H1 (cell line): ENCODE measurements around the gene SRF. TPM values are rescaled to one million over a fixed set of nuclear protein-coding genes. Genes with fewer than 3 reads are reported as not detected.
A peak's percentile ranks its signal among the peaks of the same experiment; 100 is the strongest.

Source experiments
- CTCF ChIA-PET: fragments of 300-600 bp; sonication (Branson Sonifier 250); formaldehyde crosslinking; loops from one replicate; lab custom pipeline; 2021; ENCODE audit not compliant: partially characterized antibody; lab: Charles Lee
- POLR2A ChIA-PET: fragments of 300-600 bp; sonication (Branson Sonifier 250); formaldehyde crosslinking; loops from one replicate; lab custom pipeline; 2021; ENCODE audit warnings: inconsistent platforms; ENCODE audit not compliant: partially characterized antibody; lab: Charles Lee
- DNase-seq, 2 experiments: peaks; one replicate each; pipeline versions ENCODE4 v3.0.0 to v3.0.0-alpha.2; 2010 to 2022; ENCODE audit warnings: low spot score in 2 of 2, low read depth in 1 of 2, mixed read lengths in 1 of 2
- FAIRE-seq: peaks from 2 replicates; lab custom pipeline; 2011; peaks lifted over from hg19 to GRCh38; lab: Jason Lieb, UNC
- H2AFZ ChIP-seq: 2 replicates; pipeline ENCODE4 v1.8.1; 2012; ENCODE audit warnings: low read length, inconsistent platforms
- H2AK5ac ChIP-seq: 2 replicates; pipeline ENCODE4 v1.6.1; 2013; ENCODE audit warnings: low read depth, low read length
- H2BK120ac ChIP-seq: replicated peaks from 2 replicates; pipeline ENCODE3; 2013; ENCODE audit warnings: low read depth, low read length, inconsistent platforms
- H2BK12ac ChIP-seq: 2 replicates; pipeline ENCODE4 v1.6.1; 2013; ENCODE audit warnings: low read depth, low read length
- H2BK15ac ChIP-seq: 2 replicates; pipeline ENCODE4 v1.6.1; 2013; ENCODE audit warnings: low read length
- H2BK20ac ChIP-seq: 2 replicates; pipeline ENCODE4 v1.6.1; 2013; ENCODE audit warnings: low read length
- H2BK5ac ChIP-seq: 2 replicates; pipeline ENCODE4 v1.6.1; 2013; ENCODE audit warnings: low read depth, low read length
- H3K14ac ChIP-seq: 2 replicates; pipeline ENCODE4 v1.6.1; 2013; ENCODE audit warnings: inconsistent platforms; ENCODE audit not compliant: insufficient read length
- H3K18ac ChIP-seq: 2 replicates; pipeline ENCODE4 v1.6.1; 2013; ENCODE audit warnings: low read length; ENCODE audit errors: extremely low read depth
- H3K23ac ChIP-seq: 2 replicates; pipeline ENCODE4 v1.6.1; 2013; ENCODE audit warnings: inconsistent platforms; ENCODE audit not compliant: insufficient read length
- H3K23me2 ChIP-seq: 2 replicates; pipeline ENCODE4 v1.6.1; 2013; ENCODE audit warnings: low read depth, low read length
- H3K27ac ChIP-seq: 2 replicates; pipeline ENCODE4 v1.6.1; 2011; ENCODE audit warnings: low read depth, low read length, inconsistent platforms
- H3K27me3 ChIP-seq, 4 experiments: replicated peaks in 1 of 4; 1 replicate in 1 of 4; 2 replicates in 3 of 4; pipeline versions ENCODE4 v1.6.1 to v1.8.1; 2011 to 2013; ENCODE audit warnings: low read length in 3 of 4, mild to moderate bottlenecking in 3 of 4, inconsistent platforms in 2 of 4, mixed read lengths in 2 of 4, moderate library complexity in 1 of 4; ENCODE audit not compliant: control insufficient read depth in 3 of 4, insufficient read depth in 3 of 4; ENCODE audit errors: extremely low read depth in 1 of 4
- H3K36me3 ChIP-seq, 4 experiments: 2 replicates each; pipeline versions ENCODE4 v1.6.1 to v1.8.1; 2011 to 2013; ENCODE audit warnings: mild to moderate bottlenecking in 4 of 4, low read length in 3 of 4, moderate library complexity in 2 of 4, control low read depth in 1 of 4, inconsistent platforms in 1 of 4; ENCODE audit not compliant: insufficient read depth in 4 of 4, control insufficient read depth in 2 of 4
- H3K4ac ChIP-seq: replicated peaks from 2 replicates; pipeline ENCODE3; 2013; ENCODE audit warnings: low read length, low read depth, mixed read lengths, inconsistent platforms; ENCODE audit not compliant: insufficient read length
- H3K4me1 ChIP-seq, 4 experiments: replicated peaks in 1 of 4; 1 replicate in 1 of 4; 2 replicates in 3 of 4; pipeline versions ENCODE4 v1.6.1 to v1.8.1; 2011 to 2013; ENCODE audit warnings: low read length in 3 of 4, inconsistent platforms in 2 of 4, mixed read lengths in 1 of 4; ENCODE audit not compliant: insufficient read depth in 4 of 4, control insufficient read depth in 3 of 4
- H3K4me2 ChIP-seq, 2 experiments: 2 replicates each; pipeline versions ENCODE4 v1.6.1 to v1.8.1; 2011 to 2013; ENCODE audit warnings: low read depth in 2 of 2, low read length in 2 of 2, control low read depth in 1 of 2, inconsistent platforms in 1 of 2, mild to moderate bottlenecking in 1 of 2; ENCODE audit not compliant: insufficient read depth in 1 of 2
- H3K4me3 ChIP-seq, 4 experiments: fragments of 200-600, 300-600 bp in 1 of 4; sonication (generic), shearing (Covaris generic), sonication (Bioruptor Twin) in 1 of 4; 2 replicates each; pipeline versions ENCODE4 v1.5.1 to v1.8.1; 2011 to 2016; ENCODE audit warnings: low read length in 4 of 4, low read depth in 3 of 4, control low read depth in 2 of 4, inconsistent platforms in 2 of 4, mild to moderate bottlenecking in 2 of 4, mixed read lengths in 1 of 4, moderate library complexity in 1 of 4; ENCODE audit not compliant: insufficient read depth in 2 of 4; ENCODE audit errors: extremely low read depth in 1 of 4
- H3K56ac ChIP-seq: replicated peaks from 2 replicates; pipeline ENCODE3; 2013; ENCODE audit warnings: low read depth, mild to moderate bottlenecking, mixed read lengths, low read length, inconsistent platforms; ENCODE audit not compliant: insufficient read length
- H3K79me1 ChIP-seq: 2 replicates; pipeline ENCODE4 v1.6.1; 2013; ENCODE audit warnings: low read depth, low read length, control low read depth
- H3K79me2 ChIP-seq, 2 experiments: 2 replicates each; pipeline versions ENCODE4 v1.6.1 to v1.8.1; 2012 to 2013; ENCODE audit warnings: low read length in 2 of 2, mild to moderate bottlenecking in 2 of 2, inconsistent platforms in 1 of 2; ENCODE audit not compliant: insufficient read depth in 2 of 2, control insufficient read depth in 1 of 2
- H3K9ac ChIP-seq, 4 experiments: replicated peaks in 1 of 4; 1 replicate in 1 of 4; 2 replicates in 3 of 4; pipeline versions ENCODE4 v1.6.1 to v1.8.1; 2011 to 2013; ENCODE audit warnings: low read depth in 3 of 4, low read length in 3 of 4, control low read depth in 2 of 4, mild to moderate bottlenecking in 2 of 4, moderate library complexity in 2 of 4, inconsistent platforms in 1 of 4; ENCODE audit errors: extremely low read depth in 1 of 4
- H3K9me3 ChIP-seq, 2 experiments: 2 replicates each; pipeline versions ENCODE4 v1.6.1 to v1.8.1; 2012 to 2013; ENCODE audit warnings: mild to moderate bottlenecking in 2 of 2, moderate library complexity in 2 of 2, control low read depth in 1 of 2, inconsistent platforms in 1 of 2, low read depth in 1 of 2, low read length in 1 of 2, mixed read lengths in 1 of 2; ENCODE audit not compliant: insufficient read depth in 2 of 2
- H4K20me1 ChIP-seq, 2 experiments: replicated peaks in 1 of 2; 2 replicates each; pipeline versions ENCODE3 to v1.8.1; 2011 to 2013; ENCODE audit warnings: inconsistent platforms in 2 of 2, low read length in 2 of 2, mild to moderate bottlenecking in 1 of 2; ENCODE audit not compliant: insufficient read depth in 2 of 2, control insufficient read depth in 1 of 2
- H4K5ac ChIP-seq: 2 replicates; pipeline ENCODE4 v1.6.1; 2013; ENCODE audit warnings: low read length, low read depth, mixed read lengths, inconsistent platforms; ENCODE audit not compliant: insufficient read length
- H4K8ac ChIP-seq: 2 replicates; pipeline ENCODE4 v1.8.0; 2013; ENCODE audit warnings: mild to moderate bottlenecking, moderate library complexity, low read length, inconsistent platforms; ENCODE audit not compliant: insufficient read depth; ENCODE audit errors: extremely low read depth
- H4K91ac ChIP-seq: replicated peaks from 2 replicates; pipeline ENCODE3; 2013; ENCODE audit warnings: low read length, mixed read lengths, inconsistent platforms; ENCODE audit not compliant: insufficient read length
- FOSL1 ChIP-seq: IDR thresholded peaks from 2 replicates; pipeline ENCODE4 v1.6.1; 2011; ENCODE audit warnings: mild to moderate bottlenecking, low read depth, low read length, moderate library complexity; ENCODE audit not compliant: insufficient read depth
- POLR2AphosphoS5 ChIP-seq: IDR thresholded peaks from 2 replicates; pipeline ENCODE4 v1.6.1; 2011; ENCODE audit warnings: low read depth, low read length
- RNF2 ChIP-seq: fragments of 200-900, 300-1000 bp; sonication (generic); IDR thresholded peaks from 2 replicates; pipeline ENCODE4 v1.7.1; 2016; ENCODE audit warnings: borderline replicate concordance, low read depth, mild to moderate bottlenecking, antibody characterized with exemption, low read length; ENCODE audit not compliant: poor library complexity, severe bottlenecking; ENCODE audit errors: missing control alignments
- WGBS, 2 experiments: shearing (Covaris generic) in 1 of 2; methylation state at CpG; one replicate each; pipeline versions ENCODE4 v1.1.6 to v1.1.7; 2013 to 2015; ENCODE audit warnings: low lambda C conversion rate in 2 of 2, mixed read lengths in 2 of 2, inconsistent platforms in 1 of 2, low coverage in 1 of 2, missing lambda C conversion rate in 1 of 2; ENCODE audit not compliant: insufficient replicate concordance in 2 of 2, insufficient coverage in 1 of 2, insufficient read length in 1 of 2; ENCODE audit errors: extremely low coverage in 1 of 2, missing lambda C conversion rate in 1 of 2; 5-methylcytosine and 5-hydroxymethylcytosine counted together
- polyA plus RNA-seq, 7 experiments: library from polyadenylated mRNA; depleted of rRNA in 3 of 7; stranded (reverse) in 5 of 7; unstranded in 2 of 7; fragments of >200 nt in 5 of 7; fragments of 200-250 nt in 2 of 7; gene quantifications; 1 replicate in 5 of 7; 2 replicates in 1 of 7; 4 replicates in 1 of 7; pipeline versions ENCODE4 v1.2.1 to v1.2.3, GENCODE V29; 2011 to 2013; ENCODE audit warnings: missing spikeins in 2 of 7, mixed read lengths in 2 of 7
- total RNA-seq: library from RNA; stranded (reverse); fragmentation: NEBNext Ultra II Directional; extraction: Animal tissue kit (Norgen Biotek cat#: 25700); gene quantifications from 2 replicates; pipeline ENCODE4 v1.2.1, GENCODE V29; 2021
- TF ChIP-seq, protein P1 (sequence below): IDR thresholded peaks from 2 replicates; pipeline ENCODE4 v1.6.1; 2012; ENCODE audit warnings: low read length, inconsistent platforms

Gene SRF
- total and polyA plus RNA-seq, 2 of the 8 experiments (the other 6 are each of a cell fraction or from before 2014, with no cell fraction given), result 49.0 to 69.5 TPM

GRCh38 chr6:43220439-43220951 is 49.4 kb downstream of the SRF start:
- CTCF ChIA-PET, result interaction anchor here (0.5 to 3.2 kb wide), 6 partner anchors 12 to 193 kb away, joined by 3 to 10 read pairs (median 4); no protein-coding TSS in a partner anchor
- 92% methylated on average over 16 of the region's 16 CpGs; no CpG with 5 or more reads in 1 of the 2 experiments for WGBS, 2 experiments
- no peaks in the 10 kb centered on the region; a peak in 1 of 8 replicates for H3K36me3 ChIP-seq
- no peak overlapping the region for H3K14ac ChIP-seq
- no peaks in the 10 kb centered on the region for H3K23me2 ChIP-seq
- H3K4me3 ChIP-seq, result no peak overlapping the region
- TF ChIP-seq FOSL1 (no peak), RNF2 (no peak), POLR2AphosphoS5 (no peak)
- TF ChIP-seq, protein P1, sequence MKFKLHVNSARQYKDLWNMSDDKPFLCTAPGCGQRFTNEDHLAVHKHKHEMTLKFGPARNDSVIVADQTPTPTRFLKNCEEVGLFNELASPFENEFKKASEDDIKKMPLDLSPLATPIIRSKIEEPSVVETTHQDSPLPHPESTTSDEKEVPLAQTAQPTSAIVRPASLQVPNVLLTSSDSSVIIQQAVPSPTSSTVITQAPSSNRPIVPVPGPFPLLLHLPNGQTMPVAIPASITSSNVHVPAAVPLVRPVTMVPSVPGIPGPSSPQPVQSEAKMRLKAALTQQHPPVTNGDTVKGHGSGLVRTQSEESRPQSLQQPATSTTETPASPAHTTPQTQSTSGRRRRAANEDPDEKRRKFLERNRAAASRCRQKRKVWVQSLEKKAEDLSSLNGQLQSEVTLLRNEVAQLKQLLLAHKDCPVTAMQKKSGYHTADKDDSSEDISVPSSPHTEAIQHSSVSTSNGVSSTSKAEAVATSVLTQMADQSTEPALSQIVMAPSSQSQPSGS, result no peak
- H3K27me3 ChIP-seq, result no peaks in the 10 kb centered on the region
- no peak overlapping the region for H3K4me2 ChIP-seq
- 0 out of 2 replicates have a peak, but pooled peaks cover 2% of the 10 kb centered on the region for H3K79me1 ChIP-seq
- H3K23ac ChIP-seq, result no peak overlapping the region
- DNase-seq (no peak), FAIRE-seq (no peak)
- no peak overlapping the region for H3K27ac ChIP-seq
- no peak overlapping the region for H3K4ac ChIP-seq
- H3K9ac ChIP-seq, result no peak overlapping the region
- H4K5ac ChIP-seq, result no peak overlapping the region
- no peak overlapping the region for H3K56ac ChIP-seq
- no peak overlapping the region for H2BK5ac ChIP-seq
- H3K9me3 ChIP-seq, result no peaks in the 10 kb centered on the region
- H3K79me2 ChIP-seq, result no peaks in the 10 kb centered on the region
- H2AFZ ChIP-seq, result no peak overlapping the region
- peaks cover 5% of the 10 kb centered on the region in 2 experiments for H4K20me1 ChIP-seq
- H4K91ac ChIP-seq, result no peak overlapping the region
- H2BK12ac ChIP-seq, result no peak overlapping the region
- no peak overlapping the region for H2AK5ac ChIP-seq
- peaks cover 0 to 4% (median 0%) of the 10 kb centered on the region in 4 experiments; a peak in 1 of 7 replicates for H3K4me1 ChIP-seq
- H4K8ac ChIP-seq, result peak overlapping the region; percentile 38
- H2BK15ac ChIP-seq, result no peak overlapping the region
- POLR2A ChIA-PET, result interaction anchor here (0.8 to 2.5 kb wide), 7 partner anchors 9 to 47 kb away, joined by 3 to 19 read pairs (median 4); partner anchors contain the start of genes CUL9 and DNPH1
- no peak overlapping the region for H2BK120ac ChIP-seq
- no peak overlapping the region for H3K18ac ChIP-seq
- no peak overlapping the region for H2BK20ac ChIP-seq
